NB4 (cell line): ENCODE data around the gene C1S.

Experiments used
- DNase-seq: peaks from one replicate; pipeline ENCODE4 v3.0.0; 2010; ENCODE audit warnings: low read depth
- H3K4me3 ChIP-seq: one replicate; pipeline ENCODE4 v1.5.1; 2011; ENCODE audit warnings: mild to moderate bottlenecking, low read depth, low read length, moderate library complexity
- CTCF ChIP-seq: IDR thresholded peaks from one replicate; pipeline ENCODE4 v1.5.1; 2012; ENCODE audit warnings: low read depth, low read length
- MAX ChIP-seq: IDR thresholded peaks from 2 replicates; pipeline ENCODE4 v1.6.1; 2011; ENCODE audit warnings: low read depth, low read length
- MYC ChIP-seq: IDR thresholded peaks from 2 replicates; pipeline ENCODE4 v1.6.1; 2011; ENCODE audit warnings: low read depth, low read length
- POLR2A ChIP-seq: IDR thresholded peaks from 2 replicates; pipeline ENCODE4 v1.6.1; 2011; ENCODE audit warnings: mild to moderate bottlenecking; ENCODE audit not compliant: insufficient read length; ENCODE audit errors: extremely low read depth

C1S gene

GRCh38 chr12:7116196-7116595 is 55.7 kb downstream of the C1S start:
- TF ChIP-seq POLR2A, result no peak
- TF ChIP-seq CTCF, result no peak
- TF ChIP-seq MAX, result no peak
- TF ChIP-seq MYC, result no peak
- H3K4me3 ChIP-seq, result no peak overlapping the region
- no peak for DNase-seq

- no peak for DNase-seq
- no peak for TF ChIP-seq CTCF
- TF ChIP-seq MYC, result no peak
- TF ChIP-seq MAX, result no peak
- no peak for TF ChIP-seq POLR2A
- no peak overlapping the region for H3K4me3 ChIP-seq
Measured at GRCh38 chr12:7116916-7117315, 56.4 kb downstream of the C1S start.

GRCh38 chr12:7117670-7118069 is 57.2 kb downstream of the C1S start:
- no peak overlapping the region for H3K4me3 ChIP-seq
- DNase-seq, result no peak
- no peak for TF ChIP-seq MAX
- TF ChIP-seq CTCF, result no peak
- TF ChIP-seq POLR2A, result no peak
- no peak for TF ChIP-seq MYC

- no peak for DNase-seq
- no peak overlapping the region for H3K4me3 ChIP-seq
- no peak for TF ChIP-seq POLR2A
- TF ChIP-seq MYC, result no peak
- TF ChIP-seq MAX, result no peak
- TF ChIP-seq CTCF, result no peak
Measured at GRCh38 chr12:7118881-7119280, 58.4 kb downstream of the C1S start.

- H3K4me3 ChIP-seq, result no peak overlapping the region
- no peak for TF ChIP-seq MYC
- no peak for TF ChIP-seq CTCF
- TF ChIP-seq MAX, result no peak
- TF ChIP-seq POLR2A, result no peak
- no peak for DNase-seq
Measured at GRCh38 chr12:7120166-7120565, 59.6 kb downstream of the C1S start.
